NCI-H1092 treated with DMSO at 0.1 percent for 48 hours (cell line): ENCODE data around the gene ATP9B.
"Not testable (repeated sequence)": the region's sequence is repeated elsewhere in the genome, so short reads cannot be mapped to it uniquely, and the experiment has no call there.

Source experiments
- DNase-seq: peaks from one replicate; lab custom pipeline; 2025; lab: John Stamatoyannopoulos, UW

Gene ATP9B

GRCh38 chr18:79361766-79362522 is 292.8 kb downstream of the ATP9B start:
- DNase-seq = no peak

GRCh38 chr18:79365701-79366100 is 296.5 kb downstream of the ATP9B start:
- DNase-seq = no peak

- DNase-seq = no peak
Measured at GRCh38 chr18:79366177-79367094, 297.2 kb downstream of the ATP9B start.

- DNase-seq = no peak
Measured at GRCh38 chr18:79367480-79367879, 298.3 kb downstream of the ATP9B start.

GRCh38 chr18:79367989-79368388 is 298.8 kb downstream of the ATP9B start:
- DNase-seq = no peak

- DNase-seq = no peak
Measured at GRCh38 chr18:79368681-79369080, 299.5 kb downstream of the ATP9B start.

- no peak for DNase-seq
Measured at GRCh38 chr18:79371561-79372121, 302.4 kb downstream of the ATP9B start.

- DNase-seq = no peak
Measured at GRCh38 chr18:79372461-79372860, 303.3 kb downstream of the ATP9B start.

GRCh38 chr18:79372991-79373390 is 303.8 kb downstream of the ATP9B start:
- no peak for DNase-seq

GRCh38 chr18:79373736-79374135 is 304.5 kb downstream of the ATP9B start:
- DNase-seq = no peak

- DNase-seq = no peak
Measured at GRCh38 chr18:79374408-79375171, 305.4 kb downstream of the ATP9B start.

- no peak for DNase-seq
Measured at GRCh38 chr18:79375441-79376154, 306.4 kb downstream of the ATP9B start.

- not testable (repeated sequence) for DNase-seq
Measured at GRCh38 chr18:79376661-79377060, 307.5 kb downstream of the ATP9B start.

GRCh38 chr18:79377187-79377891 is 308.1 kb downstream of the ATP9B start:
- no peak for DNase-seq

GRCh38 chr18:79378536-79379250 is 309.5 kb downstream of the ATP9B start:
- no peak for DNase-seq

- DNase-seq = no peak
Measured at GRCh38 chr18:79379251-79379905, 310.2 kb downstream of the ATP9B start.

- no peak for DNase-seq
Measured at GRCh38 chr18:79379931-79380815, 311.0 kb downstream of the ATP9B start.
